Measurements from ENCODE around the gene HNRNPUL2. TPM values are rescaled to one million over a fixed set of nuclear protein-coding genes. Genes with fewer than 3 reads are reported as not detected.

The HNRNPUL2 gene
- total and polyA plus RNA-seq, 2 of the 4 experiments (the other 2 are of a cell fraction) = 3.9 to 30.2 TPM

DNA sequence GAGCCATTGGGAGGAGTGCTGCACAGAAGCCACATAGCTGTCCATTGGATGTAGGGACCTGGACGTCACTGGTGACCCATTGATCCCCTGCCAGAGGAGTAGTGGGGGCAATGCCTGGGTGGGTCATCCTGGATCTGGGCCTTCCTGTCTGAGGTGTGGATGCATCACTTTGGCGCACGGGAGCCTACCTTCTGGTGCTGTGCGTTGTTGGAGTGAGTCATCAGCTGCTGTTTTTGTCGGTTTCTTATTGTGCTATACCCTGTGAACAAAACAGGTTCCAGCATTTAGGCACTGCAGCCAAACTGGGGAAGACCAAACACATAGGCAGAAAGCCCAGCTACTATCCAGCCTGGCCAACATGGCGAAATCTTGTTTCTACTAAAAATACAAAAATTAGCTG lies 47.1 kb upstream of the HNRNPUL2 start:
- H2AFZ ChIP-seq (replicated peaks; ENCODE audit: low read length, poor library complexity) = no peak overlapping the region
- CTCF ChIA-PET = interaction anchor here (2.4 kb wide), 1 partner anchor 12 kb away, joined by 7 read pairs; no protein-coding TSS in a partner anchor
- H3K9ac ChIP-seq (ENCODE audit: low read depth, low read length) = no peak overlapping the region
- H3K18ac ChIP-seq (ENCODE audit: low read depth, low read length) = no peak overlapping the region
- H3K27ac ChIP-seq (ENCODE audit: insufficient read depth, low read length) = no peak overlapping the region
- BruUV-seq (replicated peaks) = no TSS peak
- no peak overlapping the region for H2BK20ac ChIP-seq (ENCODE audit: low read depth, low read length)
- dilution Hi-C loops (cut with HindIII; ENCODE audit: low sequenced_read_pairs, unreplicated experiment) = no loop called here
- H3K4me3 ChIP-seq (ENCODE audit: insufficient read depth, low read depth, low read length) = no peak overlapping the region
- H4K8ac ChIP-seq (ENCODE audit: low read depth in 2 of 2, low read length in 2 of 2) = no peak overlapping the region
- H4K91ac ChIP-seq (ENCODE audit: insufficient read depth, low read depth, low read length) = no peak overlapping the region
- no peak overlapping the region for H3K4ac ChIP-seq (ENCODE audit: low read depth, low read length)
- peaks cover 3% of the 10 kb centered on the region for H3K4me1 ChIP-seq (ENCODE audit: control insufficient read depth, insufficient read depth, low read length)
- in situ Hi-C loops (cut with MboI; ENCODE audit: low sequenced_read_pairs) = no loop called here
- H3K23ac ChIP-seq (ENCODE audit: low read depth, low read length) = no peak overlapping the region
- no peak overlapping the region for H4K5ac ChIP-seq (ENCODE audit: low read depth, low read length)
- H3K14ac ChIP-seq (replicated peaks; ENCODE audit: low read depth, low read length) = no peak overlapping the region
- H3K9me1 ChIP-seq (ENCODE audit: insufficient read depth, low read length) = 0 out of 2 replicates have a peak, but pooled peaks cover 3% of the 10 kb centered on the region
- TF ChIP-seq RCOR1 (IDR thresholded peaks at IDR 0.05; ENCODE audit: insufficient replicate concordance, low read length) (no peak), SMC3 (IDR thresholded peaks at IDR 0.05; ENCODE audit: low read depth, low read length) (no peak), MAZ (IDR thresholded peaks at IDR 0.05; ENCODE audit: borderline replicate concordance, low read depth, low read length) (no peak), BHLHE40 (IDR thresholded peaks at IDR 0.05; ENCODE audit: low read depth, low read length) (no peak), POLR2A (IDR thresholded peaks at IDR 0.05; ENCODE audit: low read depth, low read length) (no peak), MAFK (IDR thresholded peaks at IDR 0.05; ENCODE audit: low read depth, low read length) (no peak), NFE2L2 (IDR thresholded peaks at IDR 0.05; ENCODE audit: low read depth, low read length) (no peak), FOS (IDR thresholded peaks at IDR 0.05; ENCODE audit: low read depth, low read length) (no peak)
- TF ChIP-seq, protein P1, sequence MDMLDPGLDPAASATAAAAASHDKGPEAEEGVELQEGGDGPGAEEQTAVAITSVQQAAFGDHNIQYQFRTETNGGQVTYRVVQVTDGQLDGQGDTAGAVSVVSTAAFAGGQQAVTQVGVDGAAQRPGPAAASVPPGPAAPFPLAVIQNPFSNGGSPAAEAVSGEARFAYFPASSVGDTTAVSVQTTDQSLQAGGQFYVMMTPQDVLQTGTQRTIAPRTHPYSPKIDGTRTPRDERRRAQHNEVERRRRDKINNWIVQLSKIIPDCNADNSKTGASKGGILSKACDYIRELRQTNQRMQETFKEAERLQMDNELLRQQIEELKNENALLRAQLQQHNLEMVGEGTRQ (IDR thresholded peaks at IDR 0.05; ENCODE audit: low read depth, low read length) = no peak
- POLR2A ChIA-PET (ENCODE audit: unreplicated experiment) = no interaction called here
- no peak overlapping the region for H3K56ac ChIP-seq (ENCODE audit: extremely low read depth, insufficient read depth, low read length)
- 100% methylated on average over 4 of the region's 6 CpGs; no CpG with 5 or more reads in 1 of the 2 experiments for WGBS, 2 experiments (ENCODE audit: extremely low coverage in 2 of 2, insufficient read length in 1 of 2)
- no peak overlapping the region for H3K4me2 ChIP-seq (ENCODE audit: low read depth, low read length)
- no peak overlapping the region for H2BK15ac ChIP-seq (ENCODE audit: low read depth, low read length)
- DNase-seq (no peak), ATAC-seq (ENCODE audit: low read depth) (no peak)
- no peak overlapping the region for H2BK5ac ChIP-seq (ENCODE audit: low read depth, low read length, poor library complexity, severe bottlenecking)
- no peak overlapping the region for H2AK9ac ChIP-seq (replicated peaks; ENCODE audit: low read depth, low read length, poor library complexity)
- intact Hi-C loops (cut with micrococcal nuclease) = no loop called here
- H3K27me3 ChIP-seq (ENCODE audit: control insufficient read depth, insufficient read depth, low read length) = no peaks in the 10 kb centered on the region
- no peaks in the 10 kb centered on the region for H3K9me3 ChIP-seq (ENCODE audit: control insufficient read depth, insufficient read depth, low read length)
- H2BK120ac ChIP-seq (ENCODE audit: low read depth, low read length) = no peak overlapping the region
- peaks cover 8 to 31% of the 10 kb centered on the region in 2 experiments for H3K79me1 ChIP-seq (ENCODE audit: low read depth in 1 of 2, low read length in 2 of 2)
- peaks cover 26% of the 10 kb centered on the region for H3K36me3 ChIP-seq (ENCODE audit: control insufficient read depth, insufficient read depth, low read length)
- no peak overlapping the region for H2AK5ac ChIP-seq (ENCODE audit: low read depth, low read length)
- no peaks in the 10 kb centered on the region for H4K20me1 ChIP-seq (ENCODE audit: insufficient read depth, low read length)

All from IMR-90 (cell line).